Skeletal muscle tissue (tissue), 4 donors: ENCODE measurements around the gene COL6A3. TPM values are rescaled to one million over a fixed set of nuclear protein-coding genes. Genes with fewer than 3 reads are reported as not detected.

Source experiments
- H3K27ac ChIP-seq: one replicate; pipeline ENCODE4 v1.7.0; 2013; ENCODE audit warnings: mild to moderate bottlenecking, low read depth, low read length, inconsistent platforms
- H3K27me3 ChIP-seq, 3 donors: one replicate each; pipeline ENCODE4 v1.7.0; 2013; ENCODE audit warnings: low read length in 3 of 3; ENCODE audit not compliant: control insufficient read depth in 3 of 3, insufficient read depth in 3 of 3
- H3K36me3 ChIP-seq, 3 donors: one replicate each; pipeline ENCODE4 v1.7.0; 2013; ENCODE audit warnings: low read length in 3 of 3; ENCODE audit not compliant: control insufficient read depth in 3 of 3, insufficient read depth in 3 of 3
- H3K4me1 ChIP-seq, 3 donors: one replicate each; pipeline ENCODE4 v1.7.0; 2013; ENCODE audit warnings: low read length in 3 of 3, mild to moderate bottlenecking in 3 of 3; ENCODE audit not compliant: control insufficient read depth in 3 of 3, insufficient read depth in 3 of 3
- H3K4me3 ChIP-seq, 3 donors: one replicate each; pipeline ENCODE4 v1.7.0; 2013; ENCODE audit warnings: low read length in 3 of 3
- H3K9ac ChIP-seq, 3 donors: one replicate each; pipeline ENCODE4 v1.7.0; 2013; ENCODE audit warnings: low read length in 3 of 3, mild to moderate bottlenecking in 3 of 3, moderate library complexity in 2 of 3, low read depth in 1 of 3
- H3K9me3 ChIP-seq, 3 donors: one replicate each; pipeline ENCODE4 v1.7.0; 2013; ENCODE audit warnings: low read length in 3 of 3; ENCODE audit not compliant: control insufficient read depth in 3 of 3
- total RNA-seq: library from RNA; depleted of rRNA; stranded (reverse); fragments of >200 nt; gene quantifications from one replicate; pipeline ENCODE4 v1.2.3, GENCODE V29; 2014
- donor health status: Osteomylitis.

The COL6A3 gene
- total RNA-seq, 1 donor from 2014 or later = 365 TPM

- Histone ChIP-seq H3K4me1 (peaks cover 0 to 3% (median 0%) of the 10 kb centered on the region in 3 donors), H3K4me3 (no peak overlapping the region), H3K27me3 (peaks cover 0 to 2% (median 0%) of the 10 kb centered on the region in 3 donors), H3K36me3 (no peaks in the 10 kb centered on the region), H3K9me3 (no peaks in the 10 kb centered on the region), H3K27ac (no peak overlapping the region), H3K9ac (no peak overlapping the region)
Observed at GRCh38 chr2:237397072-237397471, 16.9 kb downstream of the COL6A3 start.

DNA sequence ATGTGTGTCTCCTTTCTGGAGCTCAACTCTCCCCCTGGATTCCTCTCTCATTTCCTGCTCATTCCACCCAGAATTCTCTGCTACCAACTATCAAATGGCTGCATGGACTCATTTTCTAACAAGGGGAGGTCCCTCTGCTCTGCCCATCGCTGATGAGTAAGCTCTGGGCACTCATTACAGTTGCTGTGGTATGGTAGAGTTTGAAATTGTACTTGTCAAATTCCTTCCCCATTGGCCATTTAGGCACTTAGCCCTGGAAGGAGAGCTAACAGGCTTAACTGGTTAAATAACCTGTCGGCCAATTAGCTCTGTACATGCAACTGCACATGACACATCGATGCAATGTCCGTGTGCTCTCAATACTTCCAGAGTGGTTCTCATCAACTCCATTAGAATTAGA, 20.4 kb downstream of the COL6A3 start:
- Histone ChIP-seq H3K27me3 (peaks cover 0 to 2% (median 0%) of the 10 kb centered on the region in 3 donors), H3K27ac (no peak overlapping the region), H3K9ac (no peak overlapping the region)

DNA sequence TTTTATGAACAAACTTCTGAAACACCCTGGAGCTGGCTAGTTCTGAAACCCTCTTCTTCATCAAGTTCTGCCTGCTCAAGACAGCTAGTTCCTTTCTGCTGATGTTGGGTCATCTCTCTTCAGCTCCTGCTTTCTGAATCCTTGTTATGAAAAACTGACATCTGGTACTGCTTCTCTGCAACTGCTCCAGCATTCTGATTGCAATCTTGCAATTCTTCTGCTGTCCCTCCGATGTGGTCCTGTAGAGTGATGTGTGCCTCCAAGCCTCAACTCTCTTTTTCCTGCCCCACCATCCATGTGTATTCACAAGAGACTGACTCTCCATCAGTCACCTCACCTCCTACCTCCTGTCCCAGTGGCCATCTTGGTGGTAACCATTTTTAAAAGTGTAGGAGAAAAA, 21.8 kb downstream of the COL6A3 start:
- Histone ChIP-seq H3K9ac (no peak overlapping the region), H3K9me3 (no peaks in the 10 kb centered on the region), H3K36me3 (no peaks in the 10 kb centered on the region), H3K27me3 (peaks cover 0 to 2% (median 0%) of the 10 kb centered on the region in 3 donors), H3K4me1 (no peaks in the 10 kb centered on the region), H3K27ac (no peak overlapping the region), H3K4me3 (no peak overlapping the region)

More for the DNA sequence above, 20.4 kb downstream of the COL6A3 start:
- Histone ChIP-seq H3K4me3 (no peak overlapping the region), H3K36me3 (no peaks in the 10 kb centered on the region), H3K4me1 (peaks cover 0 to 3% (median 0%) of the 10 kb centered on the region in 3 donors), H3K9me3 (no peaks in the 10 kb centered on the region)

DNA sequence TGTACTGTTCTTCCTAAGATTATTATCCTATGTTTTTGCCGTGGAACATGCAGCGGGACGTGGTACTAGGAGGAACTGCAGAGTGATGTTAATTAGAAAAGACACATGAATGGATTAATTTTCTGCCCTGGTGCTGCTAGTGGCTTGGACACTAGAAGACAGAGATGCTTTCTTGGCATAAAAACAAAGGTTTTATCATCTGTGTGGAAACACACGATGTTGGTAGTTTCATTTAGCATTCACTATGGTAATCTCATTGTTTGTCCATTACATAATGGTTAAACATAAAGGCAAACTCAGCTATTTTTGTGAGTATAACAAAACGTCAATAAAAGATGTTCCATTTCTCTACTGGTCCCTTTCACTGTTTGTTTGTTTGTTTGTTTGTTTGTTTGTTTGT, 22.8 kb downstream of the COL6A3 start:
- no peaks in the 10 kb centered on the region for H3K9me3 ChIP-seq
- H3K27me3 ChIP-seq = peaks cover 0 to 2% (median 0%) of the 10 kb centered on the region in 3 donors
- no peak overlapping the region for H3K9ac ChIP-seq
- H3K27ac ChIP-seq = no peak overlapping the region
- no peaks in the 10 kb centered on the region for H3K4me1 ChIP-seq
- no peak overlapping the region for H3K4me3 ChIP-seq
- no peaks in the 10 kb centered on the region for H3K36me3 ChIP-seq

DNA sequence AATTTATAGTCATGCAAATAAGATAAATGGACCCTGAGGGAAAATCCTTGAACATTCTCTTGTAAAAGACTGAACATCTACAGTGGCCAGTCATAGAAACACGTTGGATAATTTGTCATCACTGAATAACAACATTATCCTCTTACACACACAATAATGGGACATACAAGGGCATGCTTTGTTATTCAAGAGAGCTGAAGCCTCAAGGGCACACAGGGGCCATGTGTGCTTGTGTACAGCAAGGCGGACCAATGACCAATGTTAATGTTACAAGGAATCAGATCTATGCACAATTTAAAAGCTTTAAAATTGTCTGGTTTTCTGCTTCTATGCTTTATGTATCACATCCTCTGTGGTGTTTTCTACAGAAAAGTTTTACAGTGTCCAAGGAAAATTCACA, 23.7 kb downstream of the COL6A3 start:
- H3K4me3 ChIP-seq = no peak overlapping the region
- no peak overlapping the region for H3K27ac ChIP-seq
- H3K4me1 ChIP-seq = no peaks in the 10 kb centered on the region
- no peak overlapping the region for H3K9ac ChIP-seq
- H3K9me3 ChIP-seq = no peaks in the 10 kb centered on the region
- H3K36me3 ChIP-seq = no peaks in the 10 kb centered on the region
- H3K27me3 ChIP-seq = peaks cover 0 to 2% (median 0%) of the 10 kb centered on the region in 3 donors

DNA sequence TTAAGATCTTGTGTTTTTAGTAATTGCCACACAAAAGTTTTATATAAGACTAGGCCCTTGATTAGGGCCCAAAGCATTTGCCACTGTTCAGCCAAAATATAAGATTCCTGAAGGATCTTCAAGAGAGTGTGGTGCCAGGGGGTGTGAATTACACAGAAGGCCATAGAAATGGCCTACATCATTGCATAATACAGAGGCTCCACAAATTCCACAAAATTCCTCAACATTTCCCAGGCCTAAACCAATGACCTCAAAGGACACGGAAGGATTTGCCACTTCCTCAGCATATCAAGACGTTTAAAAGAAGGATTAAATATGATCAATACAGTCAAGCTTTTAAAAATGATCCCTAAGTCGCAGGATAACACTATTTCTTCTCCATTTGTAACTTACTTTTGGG, 24.1 kb downstream of the COL6A3 start:
- H3K27me3 ChIP-seq = peaks cover 0 to 2% (median 0%) of the 10 kb centered on the region in 3 donors
- no peak overlapping the region for H3K4me3 ChIP-seq
- peaks cover 0 to 2% (median 0%) of the 10 kb centered on the region in 3 donors for H3K36me3 ChIP-seq
- peaks cover 0 to 1% (median 0%) of the 10 kb centered on the region in 3 donors for H3K4me1 ChIP-seq
- H3K27ac ChIP-seq = no peak overlapping the region
- no peaks in the 10 kb centered on the region for H3K9me3 ChIP-seq
- H3K9ac ChIP-seq = no peak overlapping the region

DNA sequence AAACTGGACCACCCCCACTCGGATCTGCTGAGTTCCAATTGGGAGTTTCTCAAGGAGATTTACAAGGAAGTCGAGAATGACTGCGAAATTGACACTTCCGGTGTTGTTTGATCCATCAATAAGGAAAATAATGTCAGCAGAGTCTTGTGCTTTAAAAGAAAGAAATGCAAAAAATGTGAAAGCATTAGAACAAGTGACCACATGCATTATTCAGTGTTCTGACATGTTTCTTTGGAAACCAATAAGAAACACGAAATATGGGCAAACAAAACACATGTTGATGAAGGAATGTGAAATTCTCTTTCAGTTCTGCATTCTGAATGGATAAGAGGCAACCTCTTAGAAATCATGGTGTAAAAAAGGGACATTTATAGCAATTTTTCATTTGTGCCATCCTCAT, 25.9 kb downstream of the COL6A3 start:
- Histone ChIP-seq H3K4me3 (no peak overlapping the region), H3K27ac (no peak overlapping the region), H3K36me3 (peaks cover 0 to 3% (median 0%) of the 10 kb centered on the region in 3 donors), H3K27me3 (no peaks in the 10 kb centered on the region), H3K9me3 (no peaks in the 10 kb centered on the region), H3K4me1 (peaks cover 0 to 2% (median 0%) of the 10 kb centered on the region in 3 donors), H3K9ac (no peak overlapping the region)

DNA sequence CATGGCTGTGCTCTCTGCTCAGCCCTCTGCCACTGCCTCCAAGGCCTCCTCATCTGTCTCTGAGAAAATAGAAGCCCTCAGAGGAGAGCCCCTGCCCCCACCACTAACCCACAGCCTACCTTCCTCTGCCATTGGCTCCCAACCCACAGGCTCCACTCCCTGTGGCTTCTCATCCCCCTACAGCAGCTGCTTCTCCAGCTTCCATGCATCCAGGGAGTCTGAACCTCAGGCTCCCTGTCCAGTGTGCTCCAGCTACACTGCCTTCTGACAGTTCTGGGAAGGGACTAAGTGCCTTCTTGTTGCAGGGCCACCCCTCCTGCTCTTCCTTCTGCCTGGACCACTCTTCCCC, 29.3 kb downstream of the COL6A3 start:
- Histone ChIP-seq H3K4me3 (no peak overlapping the region), H3K9me3 (no peaks in the 10 kb centered on the region), H3K27me3 (no peaks in the 10 kb centered on the region), H3K36me3 (peaks cover 0 to 7% (median 0%) of the 10 kb centered on the region in 3 donors), H3K9ac (no peak overlapping the region), H3K4me1 (peaks cover 0 to 2% (median 0%) of the 10 kb centered on the region in 3 donors), H3K27ac (no peak overlapping the region)

GRCh38 chr2:237383991-237384671, 29.8 kb downstream of the COL6A3 start:
- H3K27ac ChIP-seq = no peak overlapping the region
- no peaks in the 10 kb centered on the region for H3K9me3 ChIP-seq
- no peak overlapping the region for H3K9ac ChIP-seq
- no peaks in the 10 kb centered on the region for H3K27me3 ChIP-seq
- peaks cover 0 to 7% (median 0%) of the 10 kb centered on the region in 3 donors for H3K36me3 ChIP-seq
- peaks cover 0 to 2% (median 0%) of the 10 kb centered on the region in 3 donors for H3K4me1 ChIP-seq
- H3K4me3 ChIP-seq = no peak overlapping the region

GRCh38 chr2:237380768-237381167, 33.2 kb downstream of the COL6A3 start:
- Histone ChIP-seq H3K27me3 (no peaks in the 10 kb centered on the region), H3K4me1 (peaks cover 0 to 5% (median 0%) of the 10 kb centered on the region in 3 donors), H3K4me3 (no peak overlapping the region), H3K36me3 (peaks cover 4 to 20% (median 4%) of the 10 kb centered on the region in 3 donors), H3K27ac (no peak overlapping the region), H3K9me3 (peaks cover 0 to 4% (median 2%) of the 10 kb centered on the region in 3 donors), H3K9ac (no peak overlapping the region)
